ENCODE results near the gene CDK4. TPM values are rescaled to one million over a fixed set of nuclear protein-coding genes. Genes with fewer than 3 reads are reported as not detected.
A peak's percentile ranks its signal among the peaks of the same experiment; 100 is the strongest.

The CDK4 gene
- total and polyA plus RNA-seq, 2 of the 13 experiments (the other 11 are each of a cell fraction or from before 2014, with no cell fraction given) = 191 to 209 TPM

- TF ChIP-seq ZKSCAN1 (IDR thresholded peaks at IDR 0.05; ENCODE audit: low read length) (no peak), RARG (CRISPR knock-in tag; IDR thresholded peaks at IDR 0.05; ENCODE audit: low read depth) (no peak), ZNF142 (CRISPR knock-in tag; IDR thresholded peaks at IDR 0.05) (no peak), ZNF12 (CRISPR knock-in tag; IDR thresholded peaks at IDR 0.05) (peak; percentile 45; the same call in 1 of the 2 replicates), ZNF18 (CRISPR knock-in tag; IDR thresholded peaks at IDR 0.05; ENCODE audit: insufficient replicate concordance) (no peak), SYNCRIP (IDR thresholded peaks at IDR 0.05; ENCODE audit: insufficient read depth, low read depth, low read length) (no peak), CCAR2 (optimal IDR thresholded peaks at IDR 0.05; ENCODE audit: low read depth, low read length) (no peak), MATR3 (CRISPR knock-in tag; IDR thresholded peaks at IDR 0.05) (no peak), XRCC5 (optimal IDR thresholded peaks at IDR 0.05; ENCODE audit: low read length) (peak; percentile 96), HMGXB4 (CRISPR knock-in tag; IDR thresholded peaks at IDR 0.05; ENCODE audit: borderline replicate concordance in 1 of 2, low read depth in 1 of 2) (peak; percentile 93 to 98), ZNF777 (CRISPR knock-in tag; IDR thresholded peaks at IDR 0.05) (peak; percentile 63), SPEN (CRISPR knock-in tag; IDR thresholded peaks at IDR 0.05; ENCODE audit: low read depth) (peak; percentile 98), CENPX (CRISPR knock-in tag; IDR thresholded peaks at IDR 0.05) (no peak), TBX3 (IDR thresholded peaks at IDR 0.05; ENCODE audit: borderline replicate concordance) (no peak), SALL2 (CRISPR knock-in tag; IDR thresholded peaks at IDR 0.05) (peak; percentile 69; the same call in 1 of the 2 replicates), SMYD3 (CRISPR knock-in tag; IDR thresholded peaks at IDR 0.05) (no peak), TIGD3 (CRISPR knock-in tag; IDR thresholded peaks at IDR 0.05; ENCODE audit: borderline replicate concordance) (no peak), BORCS8-MEF2B (CRISPR knock-in tag; IDR thresholded peaks at IDR 0.05) (peak; percentile 13; the same call in 1 of the 2 replicates)
These were observed 30.7 kb upstream of the CDK4 start, which contains the start of gene TSFM (continued) for GRCh38 chr12:57782608-57783465.
